OCI-LY1 (cell line): ENCODE data around the gene LRMDA.

Experiments used
- CTCF ChIP-seq: fragments of 200-600 bp; sonication (generic), shearing (Covaris generic); IDR thresholded peaks from 2 replicates; pipeline ENCODE4 v1.5.1; 2017; ENCODE audit warnings: mild to moderate bottlenecking, antibody characterized with exemption, low read length, moderate library complexity, mixed read lengths
- EZH2 ChIP-seq: fragments of 200-600 bp; sonication (generic), shearing (Covaris generic); IDR thresholded peaks from 2 replicates; pipeline ENCODE4 v1.8.0; 2017; ENCODE audit warnings: borderline replicate concordance, mixed run types, mild to moderate bottlenecking, antibody characterized with exemption, low read length, moderate library complexity, mixed read lengths

GRCh38 chr10:75572478-75572877 lies 141.1 kb downstream of the LRMDA start:
- TF ChIP-seq CTCF: no peak
- TF ChIP-seq EZH2: no peak
